DND-41 (cell line): Measurements from ENCODE around the gene TARS1.

Source experiments
- ATAC-seq: fragments of 200-7000 bp; cut with Tn5 transposase; 3 replicates; pipeline ENCODE4 v1.9.1; 2021; ENCODE audit warnings: low read depth; ENCODE audit not compliant: insufficient read depth
- DNase-seq: peaks from one replicate; pipeline ENCODE4 v3.0.0-alpha.2; 2020
- H2AFZ ChIP-seq: 2 replicates; pipeline ENCODE4 v1.6.0; 2012; ENCODE audit warnings: low read depth, low read length
- H3K27ac ChIP-seq: 2 replicates; pipeline ENCODE4 v1.5.1; 2012; ENCODE audit warnings: low read length, inconsistent platforms
- H3K27me3 ChIP-seq: fragments of 200-600 bp; sonication (generic); 2 replicates; pipeline ENCODE4 v1.6.0; 2012; ENCODE audit warnings: low read length, mild to moderate bottlenecking, inconsistent platforms; ENCODE audit not compliant: insufficient read depth, poor library complexity
- H3K36me3 ChIP-seq: 2 replicates; pipeline ENCODE4 v1.5.1; 2012; ENCODE audit warnings: low read length, inconsistent platforms; ENCODE audit not compliant: insufficient read depth
- H3K4me1 ChIP-seq: 2 replicates; pipeline ENCODE4 v1.5.1; 2012; ENCODE audit warnings: mild to moderate bottlenecking, low read length; ENCODE audit not compliant: insufficient read depth
- H3K4me2 ChIP-seq: 2 replicates; pipeline ENCODE4 v1.6.0; 2012; ENCODE audit warnings: mild to moderate bottlenecking, moderate library complexity, low read length, inconsistent platforms; ENCODE audit not compliant: insufficient read depth
- H3K4me3 ChIP-seq, 2 experiments: fragments of 200-600 bp in 1 of 2; shearing (Covaris generic) in 1 of 2; 2 replicates each; pipeline ENCODE4 v1.5.1; 2012 to 2016; ENCODE audit warnings: inconsistent platforms in 2 of 2, low read length in 2 of 2, mild to moderate bottlenecking in 2 of 2, low read depth in 1 of 2, moderate library complexity in 1 of 2
- H3K79me2 ChIP-seq: 2 replicates; pipeline ENCODE4 v1.6.0; 2012; ENCODE audit warnings: low read length, inconsistent platforms; ENCODE audit not compliant: insufficient read depth
- H3K9ac ChIP-seq: 2 replicates; pipeline ENCODE4 v1.6.0; 2012; ENCODE audit warnings: low read depth, mild to moderate bottlenecking, inconsistent platforms, low read length, moderate library complexity
- H3K9me3 ChIP-seq: 2 replicates; pipeline ENCODE4 v1.5.1; 2012; ENCODE audit warnings: low read length, moderate library complexity, mild to moderate bottlenecking, inconsistent platforms; ENCODE audit not compliant: insufficient read depth, severe bottlenecking
- H4K20me1 ChIP-seq: 2 replicates; pipeline ENCODE4 v1.6.0; 2012; ENCODE audit warnings: low read length; ENCODE audit not compliant: insufficient read depth
- EZH2 ChIP-seq: IDR thresholded peaks from 3 replicates; pipeline ENCODE4 v1.6.1; 2012; ENCODE audit warnings: borderline replicate concordance, low read depth, mild to moderate bottlenecking, moderate library complexity, low read length, inconsistent platforms; ENCODE audit not compliant: severe bottlenecking
- TF ChIP-seq, protein P1 (sequence below): IDR thresholded peaks from 2 replicates; pipeline ENCODE4 v1.5.1; 2012; ENCODE audit warnings: borderline replicate concordance, low read length, moderate library complexity, mild to moderate bottlenecking; ENCODE audit not compliant: poor library complexity, severe bottlenecking; ENCODE audit errors: extremely low read depth

Gene TARS1

DNA sequence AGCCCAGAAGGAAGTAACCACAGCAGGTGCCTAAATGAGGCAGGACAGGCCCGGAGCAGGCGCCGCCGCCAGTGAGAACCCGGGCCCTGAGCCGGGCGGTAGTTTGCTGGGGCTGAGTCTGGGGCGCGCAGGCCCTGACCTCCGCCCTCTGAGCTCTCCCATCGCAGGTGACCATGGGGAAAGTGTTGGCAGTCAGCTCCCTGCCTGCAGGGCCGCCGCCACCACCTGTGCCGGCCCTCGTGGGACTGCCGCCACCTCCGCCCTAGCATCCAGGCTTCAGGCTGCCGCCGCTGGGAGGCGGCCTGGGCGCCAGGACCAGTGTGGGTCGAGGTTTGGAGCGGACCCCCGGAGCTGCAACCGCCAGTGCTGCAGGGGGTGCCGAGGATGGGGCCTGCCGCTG lies 61.1 kb downstream of the TARS1 start:
- no peak overlapping the region for H3K27ac ChIP-seq
- no peak for TF ChIP-seq EZH2
- TF ChIP-seq, protein P1, sequence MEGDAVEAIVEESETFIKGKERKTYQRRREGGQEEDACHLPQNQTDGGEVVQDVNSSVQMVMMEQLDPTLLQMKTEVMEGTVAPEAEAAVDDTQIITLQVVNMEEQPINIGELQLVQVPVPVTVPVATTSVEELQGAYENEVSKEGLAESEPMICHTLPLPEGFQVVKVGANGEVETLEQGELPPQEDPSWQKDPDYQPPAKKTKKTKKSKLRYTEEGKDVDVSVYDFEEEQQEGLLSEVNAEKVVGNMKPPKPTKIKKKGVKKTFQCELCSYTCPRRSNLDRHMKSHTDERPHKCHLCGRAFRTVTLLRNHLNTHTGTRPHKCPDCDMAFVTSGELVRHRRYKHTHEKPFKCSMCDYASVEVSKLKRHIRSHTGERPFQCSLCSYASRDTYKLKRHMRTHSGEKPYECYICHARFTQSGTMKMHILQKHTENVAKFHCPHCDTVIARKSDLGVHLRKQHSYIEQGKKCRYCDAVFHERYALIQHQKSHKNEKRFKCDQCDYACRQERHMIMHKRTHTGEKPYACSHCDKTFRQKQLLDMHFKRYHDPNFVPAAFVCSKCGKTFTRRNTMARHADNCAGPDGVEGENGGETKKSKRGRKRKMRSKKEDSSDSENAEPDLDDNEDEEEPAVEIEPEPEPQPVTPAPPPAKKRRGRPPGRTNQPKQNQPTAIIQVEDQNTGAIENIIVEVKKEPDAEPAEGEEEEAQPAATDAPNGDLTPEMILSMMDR = no peak
- H3K4me1 ChIP-seq = no peaks in the 10 kb centered on the region
- ATAC-seq (no peak), DNase-seq (no peak)
- no peaks in the 10 kb centered on the region for H4K20me1 ChIP-seq
- no peaks in the 10 kb centered on the region for H3K79me2 ChIP-seq
- H2AFZ ChIP-seq = no peak overlapping the region
- H3K36me3 ChIP-seq = no peaks in the 10 kb centered on the region
- H3K4me2 ChIP-seq = no peak overlapping the region
- H3K9me3 ChIP-seq = peaks cover 5% of the 10 kb centered on the region
- no peaks in the 10 kb centered on the region for H3K27me3 ChIP-seq
- no peak overlapping the region for H3K4me3 ChIP-seq
- H3K9ac ChIP-seq = no peak overlapping the region

DNA sequence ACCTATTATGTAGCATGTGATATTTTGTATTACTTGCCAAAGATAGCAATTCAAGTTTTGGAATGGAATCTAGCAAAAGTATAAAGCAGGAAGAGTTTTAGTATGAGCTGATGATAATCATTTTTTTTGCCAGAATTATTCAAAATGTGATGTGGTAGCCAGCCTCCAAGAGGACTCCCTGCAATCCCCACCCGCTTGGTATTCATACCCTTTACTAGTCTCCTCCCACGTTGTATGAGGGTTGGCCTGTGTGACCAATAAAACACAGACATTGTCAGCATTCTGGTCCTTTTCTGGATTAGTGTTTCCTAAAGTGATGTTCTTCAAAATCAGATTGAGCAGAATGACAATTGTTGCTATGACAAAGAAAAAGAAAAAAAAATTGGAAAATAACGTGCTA lies 63.8 kb downstream of the TARS1 start:
- no peaks in the 10 kb centered on the region for H3K79me2 ChIP-seq
- no peaks in the 10 kb centered on the region for H3K4me1 ChIP-seq
- H4K20me1 ChIP-seq = no peaks in the 10 kb centered on the region
- DNase-seq (no peak), ATAC-seq (no peak)
- no peak for TF ChIP-seq EZH2
- TF ChIP-seq, protein P1 = no peak
- H3K9ac ChIP-seq = no peak overlapping the region
- H3K4me2 ChIP-seq = no peak overlapping the region
- no peaks in the 10 kb centered on the region for H3K36me3 ChIP-seq
- no peaks in the 10 kb centered on the region for H3K27me3 ChIP-seq
- H2AFZ ChIP-seq = no peak overlapping the region
- peaks cover 5% of the 10 kb centered on the region for H3K9me3 ChIP-seq
- H3K27ac ChIP-seq = no peak overlapping the region
- no peak overlapping the region for H3K4me3 ChIP-seq

DNA sequence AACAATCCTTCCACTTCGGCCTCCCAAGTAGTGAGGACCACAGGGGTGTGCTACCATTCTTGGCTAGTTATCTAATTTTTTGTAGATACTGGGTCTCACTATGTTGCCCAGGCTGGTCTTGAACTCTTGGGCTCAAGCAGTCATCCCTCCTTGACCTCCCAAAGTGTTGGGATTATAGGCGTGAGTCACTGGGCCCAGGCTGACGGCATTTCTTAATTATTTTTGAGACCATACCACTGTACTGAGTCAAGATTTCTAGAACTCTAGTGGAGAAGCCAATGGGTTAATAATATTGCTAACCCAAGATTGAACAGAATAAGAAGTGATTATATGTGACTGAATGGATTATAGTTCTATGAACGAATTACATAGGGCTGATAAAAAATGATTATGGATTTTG lies 66.7 kb downstream of the TARS1 start:
- ATAC-seq (no peak), DNase-seq (no peak)
- H3K4me3 ChIP-seq = no peak overlapping the region
- no peaks in the 10 kb centered on the region for H3K27me3 ChIP-seq
- H3K9ac ChIP-seq = no peak overlapping the region
- H3K27ac ChIP-seq = no peak overlapping the region
- H3K4me1 ChIP-seq = no peaks in the 10 kb centered on the region
- peaks cover 2% of the 10 kb centered on the region for H3K9me3 ChIP-seq
- no peaks in the 10 kb centered on the region for H4K20me1 ChIP-seq
- no peak for TF ChIP-seq EZH2
- TF ChIP-seq, protein P1 = no peak
- no peaks in the 10 kb centered on the region for H3K79me2 ChIP-seq
- no peaks in the 10 kb centered on the region for H3K36me3 ChIP-seq
- no peak overlapping the region for H2AFZ ChIP-seq
- no peak overlapping the region for H3K4me2 ChIP-seq

DNA sequence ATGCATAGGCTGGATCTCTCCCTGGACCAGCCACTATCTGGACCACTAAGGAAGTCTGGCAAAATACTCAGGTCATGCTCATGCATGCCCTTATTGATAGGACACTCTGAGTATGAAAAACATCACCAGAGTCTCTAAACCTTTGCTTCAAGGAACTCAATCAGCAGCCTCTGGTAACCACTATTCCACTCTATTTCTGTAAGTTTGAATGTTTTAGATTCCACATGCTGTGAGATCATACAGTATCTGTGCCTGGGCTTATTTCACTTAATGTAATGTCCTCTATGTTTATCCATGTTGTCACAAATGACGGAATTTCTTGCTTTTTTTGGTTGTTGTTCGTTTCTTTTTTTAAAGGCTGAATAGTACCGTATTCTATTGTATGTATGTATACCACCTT lies 68.3 kb downstream of the TARS1 start:
- H3K9me3 ChIP-seq = no peaks in the 10 kb centered on the region
- no peaks in the 10 kb centered on the region for H3K27me3 ChIP-seq
- H3K79me2 ChIP-seq = no peaks in the 10 kb centered on the region
- H3K9ac ChIP-seq = no peak overlapping the region
- TF ChIP-seq EZH2 = no peak
- TF ChIP-seq, protein P1 = no peak
- no peaks in the 10 kb centered on the region for H3K4me1 ChIP-seq
- DNase-seq (no peak), ATAC-seq (no peak)
- H3K4me3 ChIP-seq = no peak overlapping the region
- H2AFZ ChIP-seq = no peak overlapping the region
- no peaks in the 10 kb centered on the region for H4K20me1 ChIP-seq
- no peaks in the 10 kb centered on the region for H3K36me3 ChIP-seq
- H3K4me2 ChIP-seq = no peak overlapping the region
- H3K27ac ChIP-seq = no peak overlapping the region
